NCI-H748 (cell line): ENCODE results near the gene ARGLU1.

Source experiments
- DNase-seq: peaks from one replicate; lab custom pipeline; 2025; ENCODE audit not compliant: unreplicated experiment; lab: John Stamatoyannopoulos, UW

Gene ARGLU1

GRCh38 chr13:106527445-106527801, 40.5 kb downstream of the ARGLU1 start:
- no peak for DNase-seq

DNA sequence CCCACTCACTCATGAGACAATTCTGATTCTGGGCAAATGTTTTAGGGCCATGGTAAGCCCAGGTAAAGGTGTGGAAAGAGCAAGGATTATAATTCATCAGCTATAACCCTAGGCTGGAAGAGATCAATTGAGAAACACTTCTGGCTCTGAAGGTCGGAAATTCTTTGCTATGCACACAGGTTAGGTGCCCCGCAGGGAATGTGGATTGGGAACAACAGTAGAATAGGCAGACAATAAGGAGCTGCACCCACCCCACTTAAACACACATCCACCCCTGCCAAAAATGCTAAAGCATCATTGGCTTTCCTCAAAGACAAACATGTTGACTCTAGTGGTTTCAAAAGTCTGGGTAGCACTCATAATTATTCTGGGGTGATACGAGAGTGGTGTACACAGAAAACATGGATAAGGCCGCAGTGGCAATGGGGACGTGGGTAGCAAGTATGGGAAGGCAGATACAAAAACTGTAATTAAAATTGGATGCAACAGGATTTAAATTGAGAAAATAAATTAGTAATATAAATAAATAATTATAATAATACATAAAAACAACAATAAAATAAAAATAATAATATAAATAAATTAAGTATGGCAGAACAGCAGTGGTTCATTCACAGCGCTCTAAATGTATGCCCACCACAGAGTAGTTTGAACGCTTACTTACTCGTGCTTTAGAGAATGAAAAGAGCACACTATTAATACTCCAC, 41.0 kb downstream of the ARGLU1 start:
- no peak for DNase-seq

DNA sequence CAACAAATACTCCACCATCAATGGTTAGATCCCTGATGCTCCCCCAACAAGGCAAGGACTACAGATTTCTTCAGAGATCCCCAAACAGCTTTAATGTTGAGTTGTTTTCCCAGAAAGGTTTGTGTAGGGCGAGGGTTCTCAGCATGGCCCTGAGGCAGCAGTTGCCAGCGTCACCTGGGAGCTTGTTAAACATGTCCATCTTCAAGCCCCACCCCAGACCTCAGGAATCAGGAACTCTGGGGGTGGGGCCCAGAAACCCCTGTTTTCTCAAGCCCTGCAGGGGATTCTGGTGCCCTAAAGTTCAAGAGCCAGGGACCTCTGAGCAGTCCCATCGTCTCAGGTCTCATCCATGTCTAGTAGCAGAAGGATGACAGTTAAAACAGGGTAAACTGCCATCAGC, 42.1 kb downstream of the ARGLU1 start:
- DNase-seq: no peak

DNA sequence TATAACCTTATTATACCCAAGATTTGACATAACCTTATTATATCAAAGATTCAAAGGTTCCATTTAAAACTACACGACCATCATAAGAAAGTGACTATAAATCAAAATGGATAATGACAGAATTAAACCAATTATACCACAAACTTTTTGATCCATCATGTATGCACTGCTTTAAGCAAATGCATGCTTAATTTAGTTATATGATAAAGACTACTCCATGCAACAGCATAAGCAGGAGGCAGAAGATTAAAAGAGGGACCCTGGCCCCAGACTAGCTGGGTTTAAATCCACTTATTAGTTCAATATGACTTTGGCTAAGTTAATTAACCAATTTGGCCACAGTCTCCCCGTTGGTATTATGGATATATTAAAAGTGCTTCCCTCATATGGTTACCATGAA, 43.8 kb downstream of the ARGLU1 start:
- no peak for DNase-seq

- no peak for DNase-seq
Observed at GRCh38 chr13:106523576-106523975, 44.4 kb downstream of the ARGLU1 start.

GRCh38 chr13:106522898-106523525, 44.9 kb downstream of the ARGLU1 start:
- DNase-seq: no peak

DNA sequence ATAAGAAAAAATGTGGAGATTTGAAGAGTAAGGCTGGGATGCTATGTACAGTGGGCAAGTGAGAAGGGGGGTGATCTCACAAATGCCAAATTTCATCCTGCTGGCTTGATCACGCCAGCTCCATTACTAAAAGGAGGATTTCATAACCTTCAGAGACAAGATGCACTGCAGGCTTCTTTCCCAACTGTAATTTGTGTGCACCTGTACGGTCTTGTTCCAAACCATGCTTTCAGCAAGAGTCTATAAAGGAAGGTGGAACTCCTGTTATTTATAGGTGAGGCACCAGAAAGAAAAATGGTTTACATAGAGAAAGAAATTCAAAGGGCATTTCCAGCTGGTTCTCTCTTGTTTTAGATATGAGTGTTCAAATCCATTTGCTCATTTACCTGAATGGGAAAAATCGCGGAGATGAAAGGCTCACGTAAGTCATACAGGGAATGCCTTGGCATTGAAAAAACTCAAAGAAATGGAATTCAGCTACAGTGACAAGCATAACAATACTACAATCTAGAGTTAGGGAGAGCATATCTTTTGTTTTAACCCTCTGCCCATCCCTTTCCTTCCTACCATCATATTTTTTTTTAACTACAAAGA, 45.7 kb downstream of the ARGLU1 start:
- DNase-seq: no peak

DNA sequence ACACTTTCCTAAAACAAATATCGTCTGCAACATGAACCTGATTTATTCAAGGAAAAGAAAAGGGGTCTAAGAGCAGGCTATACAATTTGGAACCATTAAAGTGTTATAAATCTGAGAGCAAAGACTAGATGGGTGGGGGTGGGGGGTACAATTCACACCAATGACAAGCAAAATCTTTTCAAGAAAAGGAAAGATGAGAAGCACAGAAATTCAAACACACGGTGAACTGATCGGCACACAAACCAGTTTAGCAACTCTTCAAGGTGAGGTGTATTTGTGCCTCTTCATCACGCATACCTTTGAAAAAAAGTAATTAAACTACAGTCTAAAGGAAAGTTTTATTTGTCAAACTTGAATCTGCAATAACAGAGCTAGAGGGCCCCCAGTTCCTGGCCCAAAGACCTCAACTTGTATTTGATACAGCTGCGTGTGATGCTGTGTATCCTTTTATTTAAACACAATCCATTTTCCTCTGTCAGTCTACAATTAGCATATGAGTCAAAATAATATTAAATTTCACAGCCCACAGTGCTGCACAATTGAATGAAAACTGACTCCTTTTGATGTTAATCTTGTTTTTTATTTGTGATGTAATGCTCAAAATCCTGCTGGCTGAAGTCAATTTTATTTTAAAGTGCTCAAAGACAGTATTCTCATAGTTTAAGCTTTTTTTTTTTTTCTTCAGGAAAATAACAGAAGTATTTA, 46.7 kb downstream of the ARGLU1 start:
- DNase-seq: peak; percentile 75

DNA sequence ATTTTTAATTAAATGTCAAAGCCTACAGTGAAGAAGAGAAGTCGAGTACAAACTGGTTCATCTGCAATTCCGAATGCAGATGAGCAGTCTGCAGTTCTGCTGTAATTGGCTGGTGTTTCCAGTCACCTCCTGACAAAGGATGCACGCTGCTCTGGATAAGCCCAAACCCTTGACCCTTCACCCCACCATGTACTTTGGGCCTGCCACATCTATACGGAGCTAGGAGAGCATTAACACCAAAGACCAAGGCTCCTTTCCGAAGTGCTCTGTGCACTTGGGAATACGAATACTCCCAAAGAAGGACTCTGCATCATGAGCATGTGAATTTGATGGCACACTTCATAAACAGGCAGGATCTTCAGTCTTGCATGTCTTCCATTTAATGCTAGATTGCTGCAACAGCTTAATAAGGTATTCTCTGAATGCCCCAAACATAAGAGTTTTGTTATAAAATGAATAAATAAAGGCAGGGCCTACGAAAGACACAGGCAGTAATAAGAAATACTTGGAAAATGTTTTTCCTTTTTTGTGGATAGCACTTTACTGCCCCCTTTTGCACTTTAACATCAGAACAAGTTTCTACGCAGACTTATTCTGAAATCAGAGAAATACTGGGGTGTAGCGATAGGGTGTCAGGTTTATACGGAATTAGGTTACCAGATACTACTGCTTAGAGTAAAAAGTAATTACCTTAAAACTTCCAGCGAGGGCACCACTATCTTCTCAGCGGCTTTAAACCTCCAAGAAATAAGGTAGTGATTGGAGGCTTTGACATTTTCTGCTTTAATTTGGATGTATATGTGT, 47.5 kb downstream of the ARGLU1 start:
- DNase-seq: peak; percentile 80

- no peak for DNase-seq
Observed at GRCh38 chr13:106518512-106518911, 49.4 kb downstream of the ARGLU1 start.

GRCh38 chr13:106517109-106517847, 50.7 kb downstream of the ARGLU1 start:
- DNase-seq: no peak

DNA sequence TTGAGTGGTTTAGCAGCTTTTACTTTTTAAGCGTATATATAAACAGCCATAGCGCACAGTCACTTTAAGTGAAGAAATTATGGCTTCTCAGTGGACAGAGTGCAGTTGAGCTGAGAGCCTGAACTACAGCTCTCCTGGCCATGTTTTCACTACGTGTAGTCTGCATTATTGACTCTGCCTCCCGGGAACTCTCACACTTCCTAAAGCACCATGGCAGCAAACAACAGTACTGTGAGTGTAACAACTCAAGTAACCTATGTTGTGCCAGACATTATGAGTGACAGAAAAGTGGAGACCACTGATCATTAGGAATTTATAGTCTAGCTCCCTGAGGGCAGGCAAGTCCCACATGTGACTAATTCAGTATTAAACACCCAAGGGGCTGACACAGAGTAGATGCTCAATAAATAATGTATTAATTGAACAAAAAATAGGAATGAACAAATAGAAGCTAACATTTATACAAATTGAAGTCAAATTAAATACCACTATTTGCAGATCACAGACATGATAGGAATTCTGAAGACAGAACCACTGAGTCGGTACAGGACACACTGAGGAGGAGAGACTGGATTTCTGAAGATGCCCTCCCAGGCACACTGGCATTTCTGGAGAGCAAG, 52.2 kb downstream of the ARGLU1 start:
- peak; percentile 45 for DNase-seq

DNA sequence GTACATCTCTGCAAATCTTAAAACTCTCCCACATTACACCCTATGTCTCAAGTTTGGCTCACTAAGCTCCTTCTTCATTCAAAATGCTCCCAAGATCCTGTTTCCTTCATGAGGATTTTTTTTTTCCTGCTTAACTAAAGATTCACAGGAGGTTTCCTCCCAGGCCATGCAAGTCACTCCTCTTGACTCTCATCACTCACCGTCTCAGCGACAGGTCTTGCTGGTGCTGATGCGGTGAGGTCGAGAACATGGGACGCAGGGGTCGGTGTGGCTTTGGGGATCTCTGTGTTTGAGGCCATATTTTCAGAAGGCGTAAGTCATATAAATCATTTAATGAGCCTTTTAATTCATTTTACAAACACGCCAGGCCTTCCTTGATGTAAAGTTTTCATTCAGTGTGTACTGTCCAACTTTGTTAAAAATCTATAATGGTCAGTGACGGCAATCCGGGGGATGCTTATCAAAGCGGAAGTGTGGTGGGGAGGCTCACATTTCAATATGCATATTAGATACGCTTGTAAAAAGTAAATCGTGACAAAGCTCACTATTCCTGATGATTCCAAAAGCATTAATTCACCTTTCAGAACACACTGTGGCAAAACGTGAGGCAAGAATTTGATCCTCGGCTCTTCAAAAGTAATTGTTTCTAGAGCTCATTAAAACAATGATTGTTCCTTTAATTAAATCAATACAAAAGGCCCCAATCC, 52.9 kb downstream of the ARGLU1 start:
- DNase-seq: no peak

DNA sequence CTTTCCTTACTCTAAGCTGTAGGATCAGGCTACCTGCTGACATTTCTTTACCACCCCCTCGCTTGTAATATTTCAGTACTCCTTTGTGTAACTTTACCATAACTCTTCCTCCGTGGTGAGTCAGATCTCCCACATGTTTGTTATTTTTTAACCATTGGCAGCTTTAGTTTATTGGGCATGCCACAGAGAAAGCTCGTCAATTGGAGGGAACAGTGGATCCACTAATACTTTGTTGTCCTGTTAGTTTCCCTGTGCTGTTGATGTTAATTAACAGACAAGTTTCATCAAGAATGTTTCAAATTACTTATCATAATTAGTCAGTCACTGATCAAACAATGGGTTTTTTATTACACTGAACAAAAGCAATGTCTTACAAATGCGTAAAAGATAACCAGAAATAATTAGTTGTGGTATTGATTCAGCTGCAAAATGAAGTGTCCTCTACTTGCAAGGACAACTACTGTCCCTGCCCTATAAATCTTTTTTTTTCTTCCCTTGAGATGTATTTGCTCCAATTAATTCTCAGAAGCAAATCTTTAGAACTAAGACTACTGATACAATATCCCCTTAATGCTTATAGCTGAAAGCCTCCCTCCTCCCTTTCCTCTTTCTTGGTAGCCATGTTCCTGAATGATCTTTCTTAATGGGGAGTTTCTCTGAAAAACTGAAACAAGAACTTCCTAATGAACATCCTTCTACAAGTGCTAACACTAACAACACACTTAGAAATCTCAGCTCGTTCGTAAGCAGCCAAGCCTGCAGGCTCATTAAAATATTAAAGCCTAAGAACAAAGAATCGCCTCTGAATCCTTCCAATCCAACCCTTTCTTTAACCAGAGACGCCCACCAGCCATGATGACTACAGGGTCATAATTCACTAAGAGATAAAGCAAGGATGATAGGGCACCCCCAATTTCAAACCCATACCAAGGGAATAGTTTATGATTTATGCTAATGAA, 54.6 kb downstream of the ARGLU1 start:
- DNase-seq: peak; percentile 12

GRCh38 chr13:106507560-106508274, 60.2 kb downstream of the ARGLU1 start:
- DNase-seq: no peak

- no peak for DNase-seq
Observed at GRCh38 chr13:106506286-106506685, 61.7 kb downstream of the ARGLU1 start.

DNA sequence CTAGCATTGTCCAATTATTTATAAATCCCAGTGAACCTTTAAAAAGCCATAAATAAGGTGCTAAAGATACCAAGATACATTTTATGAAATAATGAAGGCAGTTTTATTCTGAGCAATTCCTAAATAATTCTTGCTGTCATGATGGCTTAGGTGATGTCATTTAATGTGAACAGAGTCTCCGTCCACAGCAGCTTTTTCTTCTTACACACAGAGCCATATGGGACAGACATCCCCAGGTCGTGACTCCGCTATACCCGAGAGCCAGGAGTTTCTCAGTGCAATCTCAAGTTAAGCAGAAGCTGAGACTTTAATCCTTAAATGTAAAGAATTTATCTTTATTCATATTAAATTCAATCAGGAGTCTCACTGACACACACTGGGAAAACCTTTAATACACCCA, 62.2 kb downstream of the ARGLU1 start:
- DNase-seq: no peak

GRCh38 chr13:106505295-106505694, 62.6 kb downstream of the ARGLU1 start:
- no peak for DNase-seq
